ENCODE measurements around the gene GINS2. TPM values are rescaled to one million over a fixed set of nuclear protein-coding genes. Genes with fewer than 3 reads are reported as not detected.

GINS2 gene
- total RNA-seq, 2 experiments from 2014 or later = 1.1 to 1.4 TPM

DNA sequence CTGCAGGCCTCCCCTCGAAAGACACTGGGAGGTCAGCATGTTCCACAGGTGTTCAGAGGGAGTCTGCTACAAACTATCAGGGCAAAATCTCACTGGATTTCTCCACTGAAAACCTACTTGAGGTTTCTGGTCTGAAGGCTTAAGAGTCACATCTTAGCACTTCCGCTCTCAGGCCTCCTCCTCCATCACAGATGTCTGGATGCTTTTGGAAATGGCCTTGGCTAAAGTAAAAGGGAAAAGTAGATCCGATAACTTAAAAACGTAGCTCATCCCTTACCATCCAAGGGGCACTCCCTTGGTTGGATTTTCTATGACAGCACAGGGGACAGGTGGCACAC, 14.4 kb downstream of the GINS2 start:
- CTCF ChIA-PET = no interaction called here

DNA sequence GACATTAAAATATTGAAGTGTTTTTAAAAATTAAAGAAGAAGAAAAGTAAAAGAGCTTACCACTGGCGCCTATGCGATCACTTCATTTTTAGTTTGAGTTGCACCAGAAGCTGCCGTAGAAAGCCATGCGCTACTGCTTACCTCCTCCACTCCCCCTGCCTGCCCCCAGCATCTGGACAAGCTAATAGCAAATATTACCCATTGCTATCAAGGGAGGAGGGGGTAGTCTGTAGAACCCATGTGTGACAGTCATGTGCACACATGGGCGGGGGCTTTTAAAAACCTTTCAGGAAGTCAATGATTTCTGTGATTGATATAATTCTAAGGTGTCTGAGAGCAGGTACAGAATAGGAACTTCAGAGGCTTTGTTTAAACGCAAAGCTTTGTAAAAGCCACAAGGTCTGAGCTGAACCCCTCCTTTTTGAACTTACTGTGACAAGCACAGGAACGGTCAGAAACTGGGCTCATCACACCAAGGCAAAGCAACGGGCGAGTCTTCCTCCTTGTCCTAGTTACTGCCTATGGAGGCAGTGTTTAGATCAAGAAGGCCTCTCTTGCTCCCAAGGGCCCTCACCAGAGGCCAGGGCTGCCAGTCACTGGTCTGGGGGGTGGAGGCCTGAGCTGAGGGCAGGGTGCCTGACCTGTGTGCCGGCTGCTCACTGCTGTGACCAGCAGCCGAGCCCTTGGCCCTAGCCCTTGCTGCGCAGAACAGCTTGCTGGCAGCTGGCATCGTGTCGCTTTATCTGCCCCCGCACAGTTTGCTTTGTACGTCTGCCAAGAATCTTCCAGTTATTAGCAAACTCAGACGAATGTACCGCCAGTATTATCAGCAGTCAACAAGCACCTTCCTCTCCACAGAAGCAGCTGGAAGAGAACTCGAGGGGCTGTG, 15.0 kb downstream of the GINS2 start:
- Mint-ChIP-seq H3K36me3 (ENCODE audit: low read depth) (peaks cover 44% of the 10 kb centered on the region), H3K27ac (no peak overlapping the region), H3K27me3 (no peaks in the 10 kb centered on the region), H3K4me1 (ENCODE audit: low read depth) (no peaks in the 10 kb centered on the region), H3K4me3 (no peak overlapping the region), H3K9me3 (no peaks in the 10 kb centered on the region)
- H3K27ac ChIP-seq (ENCODE audit: low read depth in 1 of 2, low read length in 2 of 2) = no peak overlapping the region
- peaks cover 71% of the 10 kb centered on the region for H3K36me3 ChIP-seq (ENCODE audit: insufficient read depth, low read length)
- ChIA-PET CTCF (no interaction called here), POLR2A (no interaction called here)
- intact Hi-C loops (cut with DNase I, micrococcal nuclease) = no loop called here
- TF ChIP-seq CTCF (IDR thresholded peaks at IDR 0.05) = no peak
- H3K9me3 ChIP-seq (ENCODE audit: control insufficient read depth in 1 of 2, insufficient read depth in 1 of 2, low read length in 2 of 2) = no peaks in the 10 kb centered on the region
- DNase-seq (no peak), ATAC-seq (ENCODE audit: poor library complexity) (no peak)
- H3K4me3 ChIP-seq (ENCODE audit: low read length) = no peak overlapping the region
- no peaks in the 10 kb centered on the region for H3K4me1 ChIP-seq (ENCODE audit: insufficient read depth, low read length)
- H3K27me3 ChIP-seq (ENCODE audit: control insufficient read depth in 1 of 2, insufficient read depth in 2 of 2, low read length in 2 of 2) = no peaks in the 10 kb centered on the region

More for the DNA sequence above, 14.4 kb downstream of the GINS2 start:
- ATAC-seq (ENCODE audit: poor library complexity) (no peak), DNase-seq (no peak)
- TF ChIP-seq CTCF (IDR thresholded peaks at IDR 0.05) = no peak
- Histone ChIP-seq H3K4me3 (ENCODE audit: low read length) (no peak overlapping the region), H3K9me3 (ENCODE audit: control insufficient read depth in 1 of 2, insufficient read depth in 1 of 2, low read length in 2 of 2) (no peaks in the 10 kb centered on the region), H3K4me1 (ENCODE audit: insufficient read depth, low read length) (no peaks in the 10 kb centered on the region), H3K27ac (ENCODE audit: low read depth in 1 of 2, low read length in 2 of 2) (no peak overlapping the region), H3K27me3 (ENCODE audit: control insufficient read depth in 1 of 2, insufficient read depth in 2 of 2, low read length in 2 of 2) (no peaks in the 10 kb centered on the region), H3K36me3 (ENCODE audit: insufficient read depth, low read length) (peaks cover 67% of the 10 kb centered on the region)
- H3K4me3 Mint-ChIP-seq = no peak overlapping the region
- H3K9me3 Mint-ChIP-seq = no peaks in the 10 kb centered on the region
- H3K27me3 Mint-ChIP-seq = no peaks in the 10 kb centered on the region
- POLR2A ChIA-PET = no interaction called here
- H3K36me3 Mint-ChIP-seq (ENCODE audit: low read depth) = peaks cover 41% of the 10 kb centered on the region
- H3K4me1 Mint-ChIP-seq (ENCODE audit: low read depth) = no peaks in the 10 kb centered on the region
- H3K27ac Mint-ChIP-seq = no peak overlapping the region
- intact Hi-C loops (cut with DNase I, micrococcal nuclease) = no loop called here

DNA sequence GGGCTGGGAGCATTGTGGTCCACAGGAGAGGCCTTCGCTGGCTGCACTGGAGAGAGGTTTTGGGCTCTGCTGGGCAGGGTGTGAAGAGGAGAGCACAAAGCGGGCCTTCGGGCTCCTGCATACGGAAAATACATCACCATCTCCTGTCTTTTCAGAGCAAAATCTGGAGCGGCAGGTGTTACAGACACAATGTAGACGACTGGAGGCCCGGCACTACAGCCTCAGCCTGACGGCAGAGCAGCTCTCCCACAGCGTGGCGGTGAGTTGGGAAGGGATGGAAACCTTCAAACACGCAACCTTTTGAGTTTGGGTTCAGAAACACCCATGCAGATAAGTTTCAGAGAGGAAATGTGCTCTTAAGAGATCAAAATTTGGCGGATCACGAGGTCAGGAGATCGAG, 17.9 kb downstream of the GINS2 start:
- Mint-ChIP-seq H3K4me3 (no peak overlapping the region), H3K36me3 (ENCODE audit: low read depth) (peaks cover 70% of the 10 kb centered on the region), H3K4me1 (ENCODE audit: low read depth) (no peaks in the 10 kb centered on the region), H3K27ac (no peak overlapping the region), H3K9me3 (no peaks in the 10 kb centered on the region), H3K27me3 (no peaks in the 10 kb centered on the region)
- H3K4me1 ChIP-seq (ENCODE audit: insufficient read depth, low read length) = no peaks in the 10 kb centered on the region
- H3K9me3 ChIP-seq (ENCODE audit: control insufficient read depth in 1 of 2, insufficient read depth in 1 of 2, low read length in 2 of 2) = no peaks in the 10 kb centered on the region
- DNase-seq (no peak), ATAC-seq (ENCODE audit: poor library complexity) (no peak)
- intact Hi-C loops (cut with DNase I, micrococcal nuclease) = no loop called here
- H3K27me3 ChIP-seq (ENCODE audit: control insufficient read depth in 1 of 2, insufficient read depth in 2 of 2, low read length in 2 of 2) = no peaks in the 10 kb centered on the region
- ChIA-PET POLR2A (no interaction called here), CTCF (no interaction called here)
- TF ChIP-seq CTCF (IDR thresholded peaks at IDR 0.05) = no peak
- H3K27ac ChIP-seq (ENCODE audit: low read depth in 1 of 2, low read length in 2 of 2) = no peak overlapping the region
- H3K36me3 ChIP-seq (ENCODE audit: insufficient read depth, low read length) = peaks cover 87% of the 10 kb centered on the region
- H3K4me3 ChIP-seq (ENCODE audit: low read length) = no peak overlapping the region

Measured in CD4-positive, alpha-beta T cell (primary cell).